RWPE1 (cell line): ENCODE data around the gene KLHL7.
"Not testable (repeated sequence)": the region's sequence is repeated elsewhere in the genome, so short reads cannot be mapped to it uniquely, and the experiment has no call there.

Experiments used
- CTCF ChIA-PET: fragments of 350-600 bp; sonication (Branson Sonifier 250); formaldehyde crosslinking; extraction: SDS; loops from one replicate; lab custom pipeline; 2021; lab: Yijun Ruan, JAX
- POLR2A ChIA-PET: fragments of 400-600 bp; formaldehyde crosslinking; extraction: SDS; loops from one replicate; lab custom pipeline; 2020; ENCODE audit warnings: antibody characterized with exemption; ENCODE audit not compliant: low non-redundant PET; lab: Yijun Ruan, JAX
- DNase-seq: peaks from one replicate; pipeline ENCODE4 v3.0.0; 2012; ENCODE audit warnings: low spot score
- H3K27ac ChIP-seq: fragments of 450-650 bp; 2 replicates; pipeline ENCODE4 v1.5.1; 2017
- CTCF ChIP-seq: fragments of 450-650 bp; conservative IDR thresholded peaks from 2 replicates; pipeline ENCODE4 v1.5.1; 2017; ENCODE audit warnings: low read depth, mild to moderate bottlenecking

KLHL7 gene

GRCh38 chr7:23183279-23184012, 77.9 kb downstream of the KLHL7 start:
- DNase-seq = no peak
- no peak for TF ChIP-seq CTCF
- CTCF ChIA-PET = interaction anchor here (2.2 kb wide), 1 partner anchor 89 kb away, joined by 14 read pairs; no protein-coding TSS in a partner anchor
- peak overlapping the region; percentile 93; the same call in 1 of the 2 replicates for H3K27ac ChIP-seq
- POLR2A ChIA-PET = no interaction called here

DNA sequence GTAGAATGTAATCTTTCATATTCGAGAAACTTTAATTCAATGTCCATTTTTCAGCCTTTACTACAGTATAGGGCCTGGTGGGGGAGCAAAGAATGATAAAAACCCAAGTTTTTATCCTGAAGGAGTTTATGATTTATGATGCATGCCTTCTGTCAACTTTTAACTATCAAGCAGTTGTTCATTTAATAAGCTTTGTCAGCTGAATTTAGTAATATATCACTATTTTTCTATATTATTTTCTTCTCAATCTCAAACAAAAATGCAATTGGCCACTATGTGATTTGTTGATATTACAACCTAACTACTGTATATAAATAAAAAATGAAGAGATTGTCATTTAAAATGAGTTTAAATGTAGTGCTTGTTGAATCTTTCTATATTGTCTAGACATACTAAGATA, 78.7 kb downstream of the KLHL7 start:
- TF ChIP-seq CTCF = no peak
- DNase-seq = no peak
- ChIA-PET CTCF (interaction anchor here (0.6 to 2.2 kb wide), 6 partner anchors 31 to 363 kb away, joined by 3 to 14 read pairs (median 6); partner anchors contain the start of gene GPNMB), POLR2A (no interaction called here)
- H3K27ac ChIP-seq = no peak overlapping the region

DNA sequence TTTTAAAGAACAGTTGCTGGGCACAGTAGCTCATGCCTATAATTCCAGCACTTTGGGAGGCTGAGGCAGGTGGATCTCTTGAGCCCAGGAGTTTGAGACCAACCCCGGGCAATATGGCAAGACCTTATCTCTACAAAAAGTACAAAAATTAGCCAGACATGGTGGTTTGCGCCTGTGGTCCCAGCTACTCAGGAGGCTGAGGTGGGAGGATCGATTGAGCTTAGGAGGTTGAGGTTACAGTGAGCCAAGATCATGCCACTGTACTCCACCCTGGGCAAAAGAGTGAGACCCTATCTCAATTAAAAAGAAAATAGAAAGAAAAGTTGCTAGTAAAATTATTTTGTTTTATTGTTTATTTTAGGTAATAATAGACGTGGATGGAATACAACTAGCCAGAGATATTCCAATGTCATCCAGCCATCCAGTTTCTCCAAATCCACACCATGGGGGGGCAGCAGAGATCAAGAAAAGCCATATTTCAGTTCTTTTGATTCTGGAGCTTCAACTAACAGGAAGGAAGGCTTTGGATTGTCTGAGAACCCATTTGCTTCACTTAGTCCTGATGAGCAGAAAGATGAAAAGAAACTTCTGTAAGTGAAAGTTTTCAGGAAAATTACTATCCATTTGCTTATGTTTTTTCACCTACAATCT, 79.2 kb downstream of the KLHL7 start:
- peak; percentile 39 for DNase-seq
- POLR2A ChIA-PET = no interaction called here
- CTCF ChIA-PET = interaction anchor here (0.6 to 2.2 kb wide), 12 partner anchors 11 to 595 kb away, joined by 3 to 14 read pairs (median 4); partner anchors contain the start of gene GPNMB
- no peak overlapping the region for H3K27ac ChIP-seq
- peak; percentile 72 for TF ChIP-seq CTCF

DNA sequence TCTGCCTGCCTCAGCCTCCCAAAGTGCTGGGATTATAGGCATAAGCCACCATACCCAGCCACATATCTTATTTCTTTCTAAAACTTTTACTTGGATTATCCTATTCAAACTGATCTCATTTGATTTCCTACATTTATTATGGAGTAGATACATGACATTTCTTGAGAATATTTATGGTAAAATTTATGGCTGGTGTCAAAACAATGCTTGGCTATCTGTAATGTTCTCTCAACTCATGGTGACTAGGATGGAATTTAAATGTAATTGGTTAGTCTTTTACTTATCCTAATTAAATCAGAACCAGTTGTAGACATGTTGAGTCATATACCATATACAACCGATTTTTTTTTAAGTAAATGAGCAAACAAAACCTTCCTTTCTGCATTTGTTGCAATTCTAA, 80.4 kb downstream of the KLHL7 start:
- ChIA-PET POLR2A (no interaction called here), CTCF (no interaction called here)
- no peak for DNase-seq
- TF ChIP-seq CTCF = no peak
- no peak overlapping the region for H3K27ac ChIP-seq

DNA sequence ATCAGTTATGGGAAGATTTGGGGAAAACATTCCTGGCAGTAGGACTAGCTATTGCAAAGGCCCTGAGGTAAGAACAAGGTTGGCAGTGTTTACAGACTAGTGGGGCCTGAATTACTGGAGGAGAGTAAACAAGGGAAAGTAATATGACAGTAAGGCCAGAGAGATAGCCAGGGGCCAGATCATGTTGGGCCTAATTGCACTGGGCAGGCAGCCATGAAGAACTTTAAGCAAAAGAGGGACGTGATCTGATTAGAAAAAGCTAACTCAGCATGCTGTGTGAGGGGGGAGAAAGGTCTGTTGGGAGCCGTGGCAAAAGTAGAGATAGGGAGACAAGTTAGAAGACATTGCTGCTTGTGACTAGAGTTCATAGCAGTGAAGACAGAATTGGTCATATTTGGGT, 85.4 kb downstream of the KLHL7 start:
- ChIA-PET CTCF (interaction anchor here (0.7 kb wide), 2 partner anchors 167 to 363 kb away, joined by 3 read pairs; no protein-coding TSS in a partner anchor), POLR2A (no interaction called here)
- TF ChIP-seq CTCF = no peak
- DNase-seq = no peak
- no peak overlapping the region for H3K27ac ChIP-seq

GRCh38 chr7:23193650-23194227, 88.2 kb downstream of the KLHL7 start:
- CTCF ChIA-PET = interaction anchor here (0.9 to 1.0 kb wide), 2 partner anchors 80 kb away, joined by 3 to 4 read pairs; no protein-coding TSS in a partner anchor
- DNase-seq, POLR2A ChIA-PET: not testable (repeated sequence)
- H3K27ac ChIP-seq = 0 out of 2 replicates have a peak overlapping the region, but pooled peaks have one; percentile 4
